Esophagus (tissue), 2 donors: ENCODE measurements around the gene TAC4. TPM values are rescaled to one million over a fixed set of nuclear protein-coding genes. Genes with fewer than 3 reads are reported as not detected.
A peak's percentile ranks its signal among the peaks of the same experiment; 100 is the strongest.

Experiments
- H3K27ac ChIP-seq, 2 donors: one replicate each; pipeline ENCODE4 v1.5.1; 2013; ENCODE audit warnings: low read depth in 2 of 2, mild to moderate bottlenecking in 2 of 2, inconsistent platforms in 1 of 2, low read length in 1 of 2, moderate library complexity in 1 of 2
- H3K27me3 ChIP-seq, 2 donors: one replicate each; pipeline ENCODE4 v1.6.1; 2013; ENCODE audit warnings: low read length in 2 of 2, control low read depth in 1 of 2, mild to moderate bottlenecking in 1 of 2; ENCODE audit not compliant: insufficient read depth in 2 of 2, control insufficient read depth in 1 of 2
- H3K36me3 ChIP-seq, 2 donors: one replicate each; pipeline ENCODE4 v1.6.1; 2013; ENCODE audit warnings: low read length in 1 of 2; ENCODE audit not compliant: control insufficient read depth in 2 of 2, insufficient read depth in 2 of 2
- H3K4me1 ChIP-seq, 2 donors: one replicate each; pipeline ENCODE4 v1.6.1; 2013; ENCODE audit warnings: low read length in 1 of 2; ENCODE audit not compliant: control insufficient read depth in 2 of 2, insufficient read depth in 2 of 2
- H3K4me3 ChIP-seq, 2 donors: one replicate each; pipeline ENCODE4 v1.5.1; 2013; ENCODE audit warnings: low read length in 2 of 2, mild to moderate bottlenecking in 2 of 2, low read depth in 1 of 2, moderate library complexity in 1 of 2
- H3K9me3 ChIP-seq, 2 donors: one replicate each; pipeline ENCODE4 v1.6.1; 2013; ENCODE audit warnings: mild to moderate bottlenecking in 2 of 2, low read depth in 1 of 2, low read length in 1 of 2, moderate library complexity in 1 of 2; ENCODE audit not compliant: control insufficient read depth in 2 of 2, insufficient read depth in 1 of 2
- WGBS, 2 donors: extraction: QIAGEN DNeasy Blood & Tissue Kit; methylation state at CpG; one replicate each; pipeline ENCODE4 v1.1.7; 2013; 5-methylcytosine and 5-hydroxymethylcytosine counted together
- polyA plus RNA-seq, 2 donors: library from polyadenylated mRNA; stranded (reverse); fragments of 200-250 nt; gene quantifications; one replicate each; pipeline ENCODE4 v1.2.3, GENCODE V29; 2013
- donor health status: healthy with polysubstance abuse.
- donor health status: Bipolar disorder and iron deficiency.

Gene TAC4
- polyA plus RNA-seq, 2 donors, result not detected

- no peaks in the 10 kb centered on the region for H3K27me3 ChIP-seq
- no peak overlapping the region for H3K27ac ChIP-seq
- H3K36me3 ChIP-seq, result peaks cover 0 to 9% of the 10 kb centered on the region in 2 donors
- WGBS, 2 donors, result 70 to 80% methylated on average over 2 of the region's 2 CpGs
- no peak overlapping the region for H3K4me3 ChIP-seq
- H3K4me1 ChIP-seq, result peaks cover 0 to 4% of the 10 kb centered on the region in 2 donors
- H3K9me3 ChIP-seq, result no peaks in the 10 kb centered on the region
These were observed 26.4 kb downstream of the TAC4 start for GRCh38 chr17:49821466-49821865.

GRCh38 chr17:49820773-49821172, 27.1 kb downstream of the TAC4 start:
- no peak overlapping the region for H3K4me3 ChIP-seq
- peaks cover 0 to 4% of the 10 kb centered on the region in 2 donors for H3K4me1 ChIP-seq
- H3K9me3 ChIP-seq, result no peaks in the 10 kb centered on the region
- 34 to 47% methylated on average over 1 of the region's 1 CpG for WGBS, 2 donors
- H3K27ac ChIP-seq, result peak overlapping the region in 1 of 2 donors; percentile 1
- peaks cover 0 to 9% of the 10 kb centered on the region in 2 donors for H3K36me3 ChIP-seq
- H3K27me3 ChIP-seq, result no peaks in the 10 kb centered on the region

GRCh38 chr17:49819651-49820050, 28.2 kb downstream of the TAC4 start:
- H3K4me1 ChIP-seq, result peaks cover 0 to 4% of the 10 kb centered on the region in 2 donors
- no peak overlapping the region for H3K4me3 ChIP-seq
- no peaks in the 10 kb centered on the region for H3K9me3 ChIP-seq
- 69 to 77% methylated on average over 2 of the region's 2 CpGs for WGBS, 2 donors
- H3K27ac ChIP-seq, result no peak overlapping the region
- H3K36me3 ChIP-seq, result peaks cover 0 to 9% of the 10 kb centered on the region in 2 donors
- H3K27me3 ChIP-seq, result no peaks in the 10 kb centered on the region

GRCh38 chr17:49819138-49819537, 28.7 kb downstream of the TAC4 start:
- H3K9me3 ChIP-seq, result no peaks in the 10 kb centered on the region
- no peaks in the 10 kb centered on the region for H3K27me3 ChIP-seq
- H3K27ac ChIP-seq, result no peak overlapping the region
- WGBS, 2 donors, result 89 to 90% methylated on average over 5 of the region's 5 CpGs
- peaks cover 0 to 5% of the 10 kb centered on the region in 2 donors for H3K4me1 ChIP-seq
- H3K4me3 ChIP-seq, result no peak overlapping the region
- peaks cover 0 to 9% of the 10 kb centered on the region in 2 donors for H3K36me3 ChIP-seq

- Histone ChIP-seq H3K4me1 (peaks cover 0 to 7% of the 10 kb centered on the region in 2 donors), H3K9me3 (no peaks in the 10 kb centered on the region), H3K27me3 (no peaks in the 10 kb centered on the region), H3K27ac (peak overlapping the region in 1 of 2 donors; percentile 3), H3K36me3 (peaks cover 0 to 6% of the 10 kb centered on the region in 2 donors), H3K4me3 (no peak overlapping the region)
- WGBS, 2 donors, result 83 to 89% methylated on average over 4 of the region's 4 CpGs
These were observed 29.9 kb downstream of the TAC4 start for GRCh38 chr17:49817993-49818392.

- peak overlapping the region; percentile 78 to 88 for H3K27ac ChIP-seq
These were observed 32.0 kb downstream of the TAC4 start for GRCh38 chr17:49815761-49816281.

GRCh38 chr17:49814781-49815529, 32.9 kb downstream of the TAC4 start:
- no peaks in the 10 kb centered on the region for H3K9me3 ChIP-seq
- peak overlapping the region; percentile 75 to 88 for H3K27ac ChIP-seq
- no peaks in the 10 kb centered on the region for H3K27me3 ChIP-seq
- no peak overlapping the region for H3K4me3 ChIP-seq
- 51 to 62% methylated on average over 4 of the region's 4 CpGs for WGBS, 2 donors
- H3K36me3 ChIP-seq, result peaks cover 0 to 8% of the 10 kb centered on the region in 2 donors
- peaks cover 0 to 7% of the 10 kb centered on the region in 2 donors for H3K4me1 ChIP-seq

More at GRCh38 chr17:49815761-49816281, 32.0 kb downstream of the TAC4 start:
- Histone ChIP-seq H3K4me3 (no peak overlapping the region), H3K36me3 (peaks cover 0 to 8% of the 10 kb centered on the region in 2 donors), H3K27me3 (no peaks in the 10 kb centered on the region), H3K4me1 (peaks cover 0 to 7% of the 10 kb centered on the region in 2 donors), H3K9me3 (no peaks in the 10 kb centered on the region)
- 31 to 48% methylated on average over 9 of the region's 9 CpGs for WGBS, 2 donors

- 64 to 65% methylated on average over 4 of the region's 4 CpGs for WGBS, 2 donors
These were observed 38.8 kb downstream of the TAC4 start for GRCh38 chr17:49809056-49809455.

GRCh38 chr17:49798738-49799137, 49.1 kb downstream of the TAC4 start:
- Histone ChIP-seq H3K4me1 (no peaks in the 10 kb centered on the region), H3K4me3 (no peak overlapping the region), H3K9me3 (no peaks in the 10 kb centered on the region), H3K36me3 (peaks cover 16% of the 10 kb centered on the region in 2 donors), H3K27ac (no peak overlapping the region), H3K27me3 (no peaks in the 10 kb centered on the region)
- WGBS, 2 donors, result 76 to 80% methylated on average over 2 of the region's 2 CpGs

More at GRCh38 chr17:49809056-49809455, 38.8 kb downstream of the TAC4 start:
- H3K4me1 ChIP-seq, result peaks cover 0 to under 1% of the 10 kb centered on the region in 2 donors
- no peaks in the 10 kb centered on the region for H3K9me3 ChIP-seq
- peaks cover 0 to 19% of the 10 kb centered on the region in 2 donors for H3K36me3 ChIP-seq
- no peaks in the 10 kb centered on the region for H3K27me3 ChIP-seq
- H3K27ac ChIP-seq, result no peak overlapping the region
- H3K4me3 ChIP-seq, result no peak overlapping the region
